Measurements from ENCODE around the gene MTRF1.
A peak's percentile ranks its signal among the peaks of the same experiment; 100 is the strongest.
"Not testable (repeated sequence)": the region's sequence is repeated elsewhere in the genome, so short reads cannot be mapped to it uniquely, and the experiment has no call there.

MTRF1 gene

DNA sequence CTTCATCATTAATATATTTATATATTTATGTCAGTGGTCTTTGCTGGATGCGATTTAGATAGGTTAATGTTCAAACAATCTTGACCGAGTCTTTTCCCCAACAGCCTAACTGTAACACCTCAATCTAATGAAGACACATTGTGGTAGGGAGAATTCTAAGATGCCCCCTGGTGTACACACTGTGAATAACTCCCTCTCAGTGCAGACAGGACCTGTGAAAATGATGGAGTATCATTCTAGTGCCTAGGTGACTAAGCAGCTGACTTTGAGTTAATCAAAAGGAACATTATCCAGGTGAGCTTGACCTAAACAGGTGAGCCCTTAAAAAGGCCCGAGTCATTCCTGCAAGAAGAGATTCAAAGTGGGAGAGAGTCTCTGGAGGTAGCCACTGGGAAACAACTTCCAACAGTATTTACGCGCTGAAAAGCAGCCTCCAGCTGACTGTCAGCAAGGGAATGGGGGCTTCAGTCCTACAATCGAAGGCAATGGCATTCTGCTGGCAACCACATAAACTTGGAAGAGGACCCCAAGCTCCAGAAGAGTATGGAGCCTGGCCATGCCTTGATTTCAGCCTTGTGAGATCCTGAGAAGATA, 41.0 kb downstream of the MTRF1 start:
- DNase-seq: peak; percentile 54

DNA sequence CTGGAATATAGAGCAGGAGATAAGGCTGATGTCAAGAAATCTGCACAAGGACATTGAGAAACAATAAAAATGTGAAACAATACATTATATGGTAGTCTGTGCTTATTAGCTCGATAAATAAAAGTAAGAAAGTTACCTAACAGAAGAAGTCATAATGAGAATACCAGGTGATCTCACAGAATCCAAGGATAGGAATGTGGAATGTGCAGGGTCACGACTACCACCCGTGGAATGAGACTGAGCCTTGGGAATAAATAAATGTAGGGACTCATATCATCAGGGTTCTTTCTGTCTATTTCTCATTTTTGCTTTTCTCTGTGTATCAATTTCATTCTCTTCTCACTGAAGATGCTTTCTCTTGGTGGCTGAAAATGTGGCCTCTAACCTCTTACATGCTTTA, 43.0 kb downstream of the MTRF1 start:
- DNase-seq: no peak

DNA sequence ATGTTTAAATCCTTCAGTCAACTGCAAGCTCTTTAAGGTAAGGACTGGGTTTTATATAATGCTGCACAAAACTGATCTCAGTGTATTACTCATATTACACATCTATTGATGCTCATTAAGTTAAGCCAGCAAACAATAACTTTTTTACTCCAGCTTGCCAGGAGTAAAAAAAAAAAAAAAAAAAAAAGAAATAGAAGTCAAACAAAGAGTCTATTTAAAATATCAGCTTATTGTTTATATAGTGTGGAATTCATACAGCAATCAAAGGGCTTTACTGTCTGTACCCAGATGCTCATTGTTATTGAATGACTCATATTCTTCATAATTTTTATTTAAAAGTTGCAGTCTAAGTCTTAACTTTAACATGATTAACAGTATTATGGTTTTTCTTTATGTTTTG, 47.2 kb downstream of the MTRF1 start:
- DNase-seq: peak; percentile 52

DNA sequence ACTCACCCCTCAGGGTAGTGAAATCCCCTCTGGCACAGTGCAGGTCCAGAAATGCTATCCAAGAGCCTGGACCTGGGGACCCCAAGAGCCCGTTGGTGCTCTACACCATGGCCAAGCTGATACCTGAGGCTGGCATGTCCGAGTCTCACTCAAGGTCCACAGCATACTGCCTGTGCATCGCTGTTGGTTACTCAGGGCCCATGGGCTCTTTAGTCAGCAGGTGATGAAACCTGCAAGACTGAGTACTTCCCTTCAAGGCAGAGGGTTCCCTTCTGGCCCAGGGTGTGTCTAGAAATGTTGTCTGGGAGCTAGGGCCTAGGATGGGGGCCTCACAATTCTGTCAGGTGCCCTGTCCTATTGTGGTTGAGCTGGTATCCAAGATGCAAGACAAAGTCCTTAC, 49.5 kb downstream of the MTRF1 start:
- no peak for DNase-seq

- no peak for DNase-seq
Observed at GRCh38 chr13:41213316-41213715, 50.1 kb downstream of the MTRF1 start.

DNA sequence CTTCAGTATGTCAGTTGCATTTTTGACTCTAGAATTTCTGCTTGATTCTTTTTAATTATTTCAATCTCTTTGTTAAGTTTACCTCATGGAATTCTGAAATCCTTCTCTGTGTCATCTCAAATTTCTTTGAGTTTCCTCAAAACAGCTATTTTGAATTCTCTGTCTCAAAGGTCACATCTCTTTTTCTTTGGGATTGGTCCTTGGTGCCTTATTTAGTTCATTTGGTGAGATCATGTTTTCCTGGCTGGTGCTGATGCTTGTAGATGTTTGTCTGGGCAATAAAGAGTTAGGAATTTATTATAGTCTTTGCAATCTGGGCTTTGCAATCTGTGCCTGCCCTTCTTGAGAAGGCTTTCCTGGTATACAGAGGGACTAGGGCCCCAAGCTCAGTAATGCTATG, 50.5 kb downstream of the MTRF1 start:
- no peak for DNase-seq

DNA sequence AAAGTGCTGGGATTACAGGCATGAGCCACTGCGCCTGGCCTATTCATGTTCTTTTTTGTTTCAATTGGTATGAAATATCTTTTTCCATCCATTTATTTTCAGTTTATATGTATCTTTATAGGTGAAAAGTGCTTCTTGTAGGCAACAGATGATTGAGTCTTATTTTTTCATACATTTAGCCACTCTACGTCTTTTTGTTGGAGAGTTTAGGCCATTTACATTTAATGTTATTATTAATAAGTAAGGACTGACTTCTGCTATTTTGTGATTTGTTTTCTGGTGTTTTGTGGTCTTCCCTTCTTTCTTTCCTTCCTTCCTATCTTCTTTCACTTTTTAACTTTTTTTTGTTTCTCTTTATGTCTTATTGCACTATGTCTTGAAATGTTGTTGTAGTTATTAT, 52.3 kb downstream of the MTRF1 start:
- DNase-seq: no peak

- DNase-seq: no peak
Observed at GRCh38 chr13:41206467-41206866, 56.9 kb downstream of the MTRF1 start.

DNA sequence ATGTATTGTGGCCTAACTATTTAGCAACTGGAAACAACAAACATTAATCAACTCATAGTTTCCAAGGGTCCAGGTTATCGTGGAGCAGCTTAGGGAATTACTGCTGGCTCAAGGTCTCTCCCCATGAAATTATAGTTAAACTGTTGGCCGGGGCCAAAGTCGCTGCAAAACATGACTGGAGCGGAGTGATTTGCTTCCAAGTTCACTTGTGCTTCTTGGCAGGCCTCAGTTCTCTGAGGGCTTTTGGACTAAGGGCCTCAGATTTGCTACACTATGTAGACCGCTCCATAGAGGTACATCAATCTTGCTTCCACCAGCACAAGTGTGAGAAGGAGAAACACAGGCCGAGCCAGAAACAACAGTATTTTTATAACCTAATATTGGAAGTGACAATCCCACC, 59.6 kb downstream of the MTRF1 start:
- DNase-seq: no peak

GRCh38 chr13:41200126-41200525, 63.2 kb downstream of the MTRF1 start:
- no peak for DNase-seq

DNA sequence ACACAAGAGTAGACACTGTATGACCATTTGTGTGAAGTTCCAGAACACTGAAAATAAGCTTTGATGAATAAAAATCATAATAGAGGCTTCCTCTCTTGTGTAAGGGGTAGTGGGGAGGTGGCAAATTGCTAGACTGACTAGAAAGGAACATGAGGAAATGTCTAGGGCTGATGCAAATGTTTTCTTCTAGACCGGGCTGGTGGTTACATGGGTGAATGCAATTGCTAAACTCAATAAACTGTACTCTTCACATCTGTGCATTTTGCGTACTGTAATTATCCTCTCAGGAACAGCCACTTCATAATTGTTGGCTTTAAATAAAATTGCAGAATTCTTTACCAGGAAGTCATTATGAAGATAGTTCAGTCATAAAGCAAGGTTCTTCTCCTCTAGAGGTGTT, 63.9 kb downstream of the MTRF1 start:
- DNase-seq: no peak

- no peak for DNase-seq
Observed at GRCh38 chr13:41199079-41199478, 64.3 kb downstream of the MTRF1 start.

- peak; percentile 27 for DNase-seq
Observed at GRCh38 chr13:41196620-41197019, 66.8 kb downstream of the MTRF1 start.

DNA sequence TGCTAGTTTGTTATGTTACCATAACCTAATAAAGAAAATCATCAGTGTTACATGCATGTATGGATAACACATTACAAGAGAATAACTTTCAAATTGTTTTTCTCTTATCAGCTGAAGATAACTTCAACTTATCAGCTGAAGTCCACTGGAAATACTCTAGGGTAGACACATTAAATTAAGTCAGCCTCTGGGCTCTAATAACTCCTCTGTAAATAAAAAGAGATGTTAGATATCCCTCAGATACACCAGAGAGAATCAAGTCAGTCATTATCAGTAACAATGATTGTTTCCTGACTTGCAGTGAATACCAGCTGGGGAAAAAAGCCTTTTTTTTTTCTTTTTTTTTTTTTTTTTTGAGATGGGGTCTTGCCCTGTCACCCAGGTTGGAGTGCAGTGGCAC, 67.4 kb downstream of the MTRF1 start:
- no peak for DNase-seq

- peak; percentile 99 for DNase-seq
Observed at GRCh38 chr13:41193919-41194824, 69.2 kb downstream of the MTRF1 start, which contains the start of gene KBTBD7. Gene KBTBD7 (minus strand): TSS chr13:41194569. CDS start chr13:41194257, 312 bp downstream.

GRCh38 chr13:41193469-41193868, 69.9 kb downstream of the MTRF1 start:
- DNase-seq: no peak

GRCh38 chr13:41188584-41188983, 74.8 kb downstream of the MTRF1 start:
- peak; percentile 29 for DNase-seq

DNA sequence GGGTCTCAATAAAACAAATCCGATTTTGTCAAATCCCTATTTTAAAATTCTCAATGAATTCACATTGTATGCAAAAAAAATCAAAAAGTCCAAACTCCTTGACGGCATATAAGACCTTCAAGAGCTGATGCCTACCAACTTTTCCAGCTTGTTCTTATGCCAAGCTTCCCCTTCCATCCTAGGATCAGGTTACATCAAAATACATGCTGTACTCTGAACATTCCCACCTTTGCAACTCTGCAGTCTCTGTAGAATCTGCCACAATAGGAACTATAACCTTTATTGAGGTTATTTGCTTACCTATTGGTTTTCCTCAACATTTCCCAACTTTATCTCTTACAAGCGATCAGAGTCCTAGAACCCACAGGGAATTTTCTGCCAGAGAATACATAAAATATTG, 76.9 kb downstream of the MTRF1 start:
- DNase-seq: no peak

GRCh38 chr13:41182231-41182630, 81.1 kb downstream of the MTRF1 start:
- no peak for DNase-seq

DNA sequence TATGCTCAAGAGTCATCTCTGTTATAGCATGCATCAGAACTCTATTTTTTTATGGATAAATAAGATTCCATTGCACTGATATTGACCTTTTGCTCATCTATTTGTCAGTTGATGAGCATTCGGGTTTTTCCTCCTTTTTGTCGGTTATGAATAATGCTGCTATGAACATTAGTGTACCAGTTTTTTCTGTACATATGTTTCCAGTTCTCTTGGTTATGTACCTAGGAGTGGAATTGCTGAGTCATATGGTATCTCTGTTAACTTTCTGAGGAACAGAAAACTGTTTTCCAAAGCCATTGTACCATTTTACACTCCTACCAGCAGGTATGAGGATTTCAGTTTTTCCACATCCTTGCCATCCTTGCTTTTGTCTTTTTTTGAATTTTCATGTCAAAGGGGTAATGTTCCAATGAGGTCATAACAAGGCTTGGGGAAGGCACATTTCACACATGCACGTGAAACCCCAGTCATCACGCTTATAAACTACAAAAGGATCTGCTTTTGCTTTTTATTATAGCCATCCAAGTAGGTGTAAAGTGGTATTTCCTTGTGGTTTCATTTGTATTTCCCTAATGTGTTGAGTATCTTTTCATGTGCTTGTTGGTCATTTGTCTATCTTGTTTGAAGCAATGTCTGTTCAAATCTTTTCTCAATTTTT, 83.7 kb downstream of the MTRF1 start:
- DNase-seq: peak; percentile 78

- no peak for DNase-seq
Observed at GRCh38 chr13:41178040-41178439, 85.3 kb downstream of the MTRF1 start.

- DNase-seq: no peak
Observed at GRCh38 chr13:41177616-41178015, 85.8 kb downstream of the MTRF1 start.

GRCh38 chr13:41175576-41175975, 87.8 kb downstream of the MTRF1 start:
- DNase-seq: not testable (repeated sequence)
